Trophoblast cell (in vitro differentiated cells and primary cell): ENCODE measurements around the gene ABCF3.

Source experiments
- DNase-seq, 2 donors: peaks; one replicate each; pipeline ENCODE4 v3.0.0-alpha.2; 2016
- H2AFZ ChIP-seq: 2 replicates; pipeline ENCODE4 v1.6.1; 2013; ENCODE audit warnings: low read length, moderate library complexity, mild to moderate bottlenecking; ENCODE audit not compliant: insufficient read depth, poor library complexity
- H2AK5ac ChIP-seq: 2 replicates; pipeline ENCODE4 v1.6.1; 2013; ENCODE audit warnings: mild to moderate bottlenecking, low read length
- H2BK120ac ChIP-seq: 2 replicates; pipeline ENCODE4 v1.6.1; 2013; ENCODE audit warnings: low read length, mild to moderate bottlenecking, moderate library complexity; ENCODE audit not compliant: insufficient read depth, poor library complexity
- H2BK12ac ChIP-seq: 2 replicates; pipeline ENCODE4 v1.6.1; 2013; ENCODE audit warnings: mild to moderate bottlenecking, low read length, moderate library complexity
- H2BK5ac ChIP-seq: 2 replicates; pipeline ENCODE4 v1.6.1; 2013; ENCODE audit warnings: low read length, low read depth, moderate library complexity, mild to moderate bottlenecking; ENCODE audit not compliant: poor library complexity
- H3K14ac ChIP-seq: 2 replicates; pipeline ENCODE4 v1.6.1; 2013; ENCODE audit warnings: mild to moderate bottlenecking, low read length
- H3K18ac ChIP-seq: 2 replicates; pipeline ENCODE4 v1.6.1; 2013; ENCODE audit warnings: mild to moderate bottlenecking, low read length
- H3K23ac ChIP-seq: 2 replicates; pipeline ENCODE4 v1.6.1; 2013; ENCODE audit warnings: low read length
- H3K27ac ChIP-seq: 2 replicates; pipeline ENCODE4 v1.5.1; 2013; ENCODE audit warnings: low read depth, mild to moderate bottlenecking, inconsistent platforms, low read length, moderate library complexity
- H3K27me3 ChIP-seq: 2 replicates; pipeline ENCODE4 v1.6.1; 2013; ENCODE audit warnings: inconsistent platforms, mild to moderate bottlenecking, low read length, moderate library complexity; ENCODE audit not compliant: insufficient read depth
- H3K36me3 ChIP-seq, 2 experiments: 1 replicate in 1 of 2; 2 replicates in 1 of 2; pipeline ENCODE4 v1.6.1; 2013; ENCODE audit warnings: low read length in 2 of 2, mild to moderate bottlenecking in 2 of 2, moderate library complexity in 1 of 2; ENCODE audit not compliant: insufficient read depth in 2 of 2, control insufficient read depth in 1 of 2
- H3K4ac ChIP-seq: 2 replicates; pipeline ENCODE4 v1.6.1; 2013; ENCODE audit warnings: low read depth, mild to moderate bottlenecking, low read length, moderate library complexity
- H3K4me1 ChIP-seq, 2 experiments: 1 replicate in 1 of 2; 2 replicates in 1 of 2; pipeline ENCODE4 v1.6.1; 2013; ENCODE audit warnings: low read length in 2 of 2, mild to moderate bottlenecking in 2 of 2, moderate library complexity in 1 of 2; ENCODE audit not compliant: insufficient read depth in 2 of 2, control insufficient read depth in 1 of 2
- H3K4me2 ChIP-seq: 2 replicates; pipeline ENCODE4 v1.6.1; 2013; ENCODE audit warnings: inconsistent platforms, mild to moderate bottlenecking, low read length, moderate library complexity
- H3K4me3 ChIP-seq: 2 replicates; pipeline ENCODE4 v1.5.1; 2013; ENCODE audit warnings: mild to moderate bottlenecking, low read depth, low read length, inconsistent platforms
- H3K79me1 ChIP-seq: one replicate; pipeline ENCODE4 v1.6.1; 2013; ENCODE audit warnings: low read length
- H3K79me2 ChIP-seq: 2 replicates; pipeline ENCODE4 v1.6.1; 2013; ENCODE audit warnings: low read length, mild to moderate bottlenecking; ENCODE audit not compliant: control insufficient read depth, insufficient read depth, poor library complexity
- H3K9ac ChIP-seq: 2 replicates; pipeline ENCODE4 v1.6.1; 2013; ENCODE audit warnings: mild to moderate bottlenecking, low read length
- H3K9me3 ChIP-seq: 2 replicates; pipeline ENCODE4 v1.6.1; 2013; ENCODE audit warnings: low read depth, mild to moderate bottlenecking, control low read depth, inconsistent platforms, low read length; ENCODE audit not compliant: insufficient read depth
- H4K12ac ChIP-seq: 2 replicates; pipeline ENCODE4 v1.6.1; 2013; ENCODE audit warnings: low read depth, mild to moderate bottlenecking, low read length, moderate library complexity
- H4K8ac ChIP-seq: 2 replicates; pipeline ENCODE4 v1.6.1; 2013; ENCODE audit warnings: low read depth, mild to moderate bottlenecking, low read length, moderate library complexity
- H4K91ac ChIP-seq: one replicate; pipeline ENCODE4 v1.6.1; 2013; ENCODE audit warnings: low read depth, mild to moderate bottlenecking, low read length, moderate library complexity
- WGBS: extraction: QIAGEN DNeasy Blood & Tissue Kit; methylation state at CpG from one replicate; pipeline ENCODE4 v1.1.7; 2013; ENCODE audit warnings: missing lambda C conversion rate; ENCODE audit not compliant: insufficient read length, insufficient coverage; ENCODE audit errors: extremely low coverage; 5-methylcytosine and 5-hydroxymethylcytosine counted together

Gene ABCF3

GRCh38 chr3:184144505-184144904 lies 41.5 kb upstream of the ABCF3 start:
- Histone ChIP-seq H3K9me3 (no peaks in the 10 kb centered on the region), H3K9ac (no peak overlapping the region), H3K14ac (no peak overlapping the region), H2BK12ac (no peak overlapping the region), H3K36me3 (peaks cover 27 to 56% of the 10 kb centered on the region in 2 experiments), H3K4ac (no peak overlapping the region), H2AK5ac (no peak overlapping the region), H3K79me2 (no peaks in the 10 kb centered on the region), H4K8ac (no peak overlapping the region), H3K18ac (no peak overlapping the region), H2BK120ac (no peak overlapping the region), H4K12ac (no peak overlapping the region), H4K91ac (no peak overlapping the region), H2BK5ac (no peak overlapping the region), H3K4me3 (no peak overlapping the region), H3K4me2 (no peak overlapping the region), H2AFZ (no peak overlapping the region), H3K27ac (no peak overlapping the region), H3K27me3 (no peaks in the 10 kb centered on the region), H3K79me1 (no peaks in the 10 kb centered on the region), H3K4me1 (peaks cover 0 to 4% of the 10 kb centered on the region in 2 experiments), H3K23ac (no peak overlapping the region)
- WGBS: no CpG with 5 or more reads among the region's 5 CpGs
- peak in 1 of 2 donors; percentile 44 for DNase-seq

- no peak overlapping the region for H3K18ac ChIP-seq
- H3K79me2 ChIP-seq: no peaks in the 10 kb centered on the region
- H3K4me1 ChIP-seq: peaks cover 0 to 4% of the 10 kb centered on the region in 2 experiments
- peaks cover 27 to 55% of the 10 kb centered on the region in 2 experiments for H3K36me3 ChIP-seq
- H3K4ac ChIP-seq: no peak overlapping the region
- no peak overlapping the region for H4K12ac ChIP-seq
- peak; percentile 43 to 60 for DNase-seq
- no peak overlapping the region for H3K27ac ChIP-seq
- H2BK5ac ChIP-seq: no peak overlapping the region
- no peak overlapping the region for H3K4me2 ChIP-seq
- no peak overlapping the region for H3K23ac ChIP-seq
- H2AFZ ChIP-seq: no peak overlapping the region
- no peaks in the 10 kb centered on the region for H3K79me1 ChIP-seq
- H3K27me3 ChIP-seq: no peaks in the 10 kb centered on the region
- H3K9me3 ChIP-seq: no peaks in the 10 kb centered on the region
- H4K8ac ChIP-seq: no peak overlapping the region
- H2AK5ac ChIP-seq: no peak overlapping the region
- no peak overlapping the region for H3K14ac ChIP-seq
- H2BK120ac ChIP-seq: no peak overlapping the region
- no peak overlapping the region for H3K4me3 ChIP-seq
- H3K9ac ChIP-seq: no peak overlapping the region
- no peak overlapping the region for H2BK12ac ChIP-seq
- WGBS: no CpG with 5 or more reads among the region's 4 CpGs
- H4K91ac ChIP-seq: no peak overlapping the region
Observed at GRCh38 chr3:184145111-184145524, 40.9 kb upstream of the ABCF3 start.

- Histone ChIP-seq H3K36me3 (peaks cover 23 to 49% of the 10 kb centered on the region in 2 experiments), H4K91ac (no peak overlapping the region), H2BK12ac (no peak overlapping the region), H3K4me3 (no peak overlapping the region), H2BK5ac (no peak overlapping the region), H3K27me3 (no peaks in the 10 kb centered on the region), H3K9me3 (no peaks in the 10 kb centered on the region), H2BK120ac (no peak overlapping the region), H3K23ac (no peak overlapping the region), H3K4me1 (peaks cover 0 to 4% of the 10 kb centered on the region in 2 experiments), H3K14ac (no peak overlapping the region), H3K9ac (no peak overlapping the region), H3K27ac (no peak overlapping the region), H2AFZ (no peak overlapping the region), H3K79me1 (no peaks in the 10 kb centered on the region), H3K4me2 (no peak overlapping the region), H4K8ac (no peak overlapping the region), H3K4ac (no peak overlapping the region), H3K79me2 (no peaks in the 10 kb centered on the region), H2AK5ac (no peak overlapping the region), H4K12ac (no peak overlapping the region), H3K18ac (no peak overlapping the region)
- WGBS: no CpG with 5 or more reads among the region's 8 CpGs
- no peak for DNase-seq
Observed at GRCh38 chr3:184145751-184146270, 40.2 kb upstream of the ABCF3 start.

GRCh38 chr3:184148076-184148475 lies 37.9 kb upstream of the ABCF3 start:
- Histone ChIP-seq H2BK5ac (no peak overlapping the region), H2AK5ac (no peak overlapping the region), H3K9ac (no peak overlapping the region), H3K27me3 (no peaks in the 10 kb centered on the region), H4K91ac (no peak overlapping the region), H3K79me2 (no peaks in the 10 kb centered on the region), H3K79me1 (no peaks in the 10 kb centered on the region), H3K9me3 (no peaks in the 10 kb centered on the region), H3K4ac (no peak overlapping the region), H3K36me3 (peaks cover 8 to 29% of the 10 kb centered on the region in 2 experiments), H2AFZ (no peak overlapping the region), H2BK120ac (no peak overlapping the region), H3K23ac (no peak overlapping the region), H4K8ac (no peak overlapping the region), H4K12ac (no peak overlapping the region), H3K4me1 (peaks cover 0 to 4% of the 10 kb centered on the region in 2 experiments), H2BK12ac (no peak overlapping the region), H3K27ac (no peak overlapping the region), H3K18ac (no peak overlapping the region), H3K14ac (no peak overlapping the region), H3K4me3 (no peak overlapping the region), H3K4me2 (no peak overlapping the region)
- WGBS: no CpG with 5 or more reads among the region's 3 CpGs
- no peak for DNase-seq
